ENCODE measurements around the gene ZNF444. TPM values are rescaled to one million over a fixed set of nuclear protein-coding genes. Genes with fewer than 3 reads are reported as not detected.

Gene ZNF444
- total RNA-seq, 2 experiments from 2014 or later: 22.0 to 25.3 TPM

GRCh38 chr19:56162258-56162657, 21.2 kb downstream of the ZNF444 start:
- Histone ChIP-seq H4K20me1 (ENCODE audit: insufficient read depth, low read length) (no peaks in the 10 kb centered on the region), H3K4me2 (ENCODE audit: low read length) (no peak overlapping the region), H3K4me1 (ENCODE audit: insufficient read depth, low read length, poor library complexity, severe bottlenecking) (no peaks in the 10 kb centered on the region), H3K9me3 (ENCODE audit: low read length) (no peaks in the 10 kb centered on the region), H3K4me3 (ENCODE audit: low read depth, low read length, poor library complexity, severe bottlenecking) (no peak overlapping the region), H3K79me2 (ENCODE audit: insufficient read depth, low read depth, low read length) (no peaks in the 10 kb centered on the region), H3K9me2 (ENCODE audit: insufficient read depth, low read length) (no peaks in the 10 kb centered on the region), H3K36me3 (ENCODE audit: insufficient read depth, low read length) (peaks cover 16% of the 10 kb centered on the region), H3K27ac (ENCODE audit: low read depth, low read length, poor library complexity, severe bottlenecking) (no peak overlapping the region), H2AFZ (ENCODE audit: low read length) (no peak overlapping the region)
- no peak for TF ChIP-seq EZH2phosphoT487 (IDR thresholded peaks at IDR 0.05; ENCODE audit: borderline replicate concordance, low read depth, low read length)
- no peak for TF ChIP-seq CTCF (conservative IDR thresholded peaks at IDR 0.05; ENCODE audit: low read length)
- ChIA-PET POLR2A (no interaction called here), CTCF (ENCODE audit: unreplicated experiment) (no interaction called here)
- DNase-seq (ENCODE audit: low spot score): no peak
- BruUV-seq (replicated peaks): no TSS peak
- intact Hi-C loops (cut with micrococcal nuclease; ENCODE audit: unreplicated experiment): no loop called here

- Histone ChIP-seq H3K4me3 (ENCODE audit: low read depth, low read length, poor library complexity, severe bottlenecking) (no peak overlapping the region), H3K36me3 (ENCODE audit: insufficient read depth, low read length) (peaks cover 16% of the 10 kb centered on the region), H3K4me1 (ENCODE audit: insufficient read depth, low read length, poor library complexity, severe bottlenecking) (no peaks in the 10 kb centered on the region), H3K79me2 (ENCODE audit: insufficient read depth, low read depth, low read length) (no peaks in the 10 kb centered on the region), H3K27ac (ENCODE audit: low read depth, low read length, poor library complexity, severe bottlenecking) (no peak overlapping the region), H2AFZ (ENCODE audit: low read length) (no peak overlapping the region), H3K9me2 (ENCODE audit: insufficient read depth, low read length) (no peaks in the 10 kb centered on the region), H3K9me3 (ENCODE audit: low read length) (no peaks in the 10 kb centered on the region), H3K4me2 (ENCODE audit: low read length) (no peak overlapping the region), H4K20me1 (ENCODE audit: insufficient read depth, low read length) (no peaks in the 10 kb centered on the region)
- intact Hi-C loops (cut with micrococcal nuclease; ENCODE audit: unreplicated experiment): no loop called here
- CTCF ChIA-PET (ENCODE audit: unreplicated experiment): no interaction called here
- no TSS peak for BruUV-seq (replicated peaks)
- TF ChIP-seq EZH2phosphoT487 (IDR thresholded peaks at IDR 0.05; ENCODE audit: borderline replicate concordance, low read depth, low read length): no peak
- no peak for TF ChIP-seq CTCF (conservative IDR thresholded peaks at IDR 0.05; ENCODE audit: low read length)
- DNase-seq (ENCODE audit: low spot score): no peak
- POLR2A ChIA-PET: no interaction called here
These were observed 22.0 kb downstream of the ZNF444 start for GRCh38 chr19:56163097-56163496.

GRCh38 chr19:56167064-56167578, 26.0 kb downstream of the ZNF444 start:
- no peaks in the 10 kb centered on the region for H3K9me3 ChIP-seq (ENCODE audit: low read length)
- CTCF ChIA-PET (ENCODE audit: unreplicated experiment): no interaction called here
- DNase-seq (ENCODE audit: low spot score): no peak
- POLR2A ChIA-PET: no interaction called here
- H3K9me2 ChIP-seq (ENCODE audit: insufficient read depth, low read length): no peaks in the 10 kb centered on the region
- no peaks in the 10 kb centered on the region for H3K36me3 ChIP-seq (ENCODE audit: insufficient read depth, low read length)
- no TSS peak for BruUV-seq (replicated peaks)
- no peaks in the 10 kb centered on the region for H4K20me1 ChIP-seq (ENCODE audit: insufficient read depth, low read length)
- no peak for TF ChIP-seq CTCF (conservative IDR thresholded peaks at IDR 0.05; ENCODE audit: low read length)
- TF ChIP-seq EZH2phosphoT487 (IDR thresholded peaks at IDR 0.05; ENCODE audit: borderline replicate concordance, low read depth, low read length): no peak
- intact Hi-C loops (cut with micrococcal nuclease; ENCODE audit: unreplicated experiment): no loop called here
- H3K79me2 ChIP-seq (ENCODE audit: insufficient read depth, low read depth, low read length): no peaks in the 10 kb centered on the region
- no peak overlapping the region for H3K27ac ChIP-seq (ENCODE audit: low read depth, low read length, poor library complexity, severe bottlenecking)
- no peaks in the 10 kb centered on the region for H3K4me1 ChIP-seq (ENCODE audit: insufficient read depth, low read length, poor library complexity, severe bottlenecking)
- no peak overlapping the region for H3K4me2 ChIP-seq (ENCODE audit: low read length)
- H3K4me3 ChIP-seq (ENCODE audit: low read depth, low read length, poor library complexity, severe bottlenecking): no peak overlapping the region
- H2AFZ ChIP-seq (ENCODE audit: low read length): no peak overlapping the region
